ENCODE results near the gene PLEKHA8.

Gene PLEKHA8

GRCh38 chr7:30028216-30028748, at the start of gene PLEKHA8:
TSS of gene PLEKHA8 (plus strand) at chr7:30028412. CDS start at chr7:30028763, 351 bp downstream.
- peak; percentile 94 for DNase-seq (ENCODE audit: low spot score)

GRCh38 chr7:29980151-29980550, 48.1 kb upstream of the PLEKHA8 start:
- DNase-seq (ENCODE audit: low spot score) = no peak

GRCh38 chr7:29987083-29987482, 41.1 kb upstream of the PLEKHA8 start:
- no peak for DNase-seq (ENCODE audit: low spot score)

GRCh38 chr7:29987811-29988317, 40.3 kb upstream of the PLEKHA8 start:
- no peak for DNase-seq (ENCODE audit: low spot score)

GRCh38 chr7:29988424-29989256, 39.6 kb upstream of the PLEKHA8 start:
- DNase-seq (ENCODE audit: low spot score) = no peak

- no peak for DNase-seq (ENCODE audit: low spot score)
Measured at GRCh38 chr7:29989257-29989995, 38.8 kb upstream of the PLEKHA8 start, which contains the start of gene SCRN1. TSS of gene SCRN1 (minus strand) at chr7:29989801. CDS start at chr7:29969067, 20,734 bp downstream.

GRCh38 chr7:29990931-29991330, 37.3 kb upstream of the PLEKHA8 start:
- DNase-seq (ENCODE audit: low spot score) = no peak

- no peak for DNase-seq (ENCODE audit: low spot score)
Measured at GRCh38 chr7:29991937-29992336, 36.3 kb upstream of the PLEKHA8 start.

GRCh38 chr7:29993140-29993539, 35.1 kb upstream of the PLEKHA8 start:
- no peak for DNase-seq (ENCODE audit: low spot score)

GRCh38 chr7:29995652-29996051, 32.6 kb upstream of the PLEKHA8 start:
- no peak for DNase-seq (ENCODE audit: low spot score)

GRCh38 chr7:29996321-29996720, 31.9 kb upstream of the PLEKHA8 start:
- DNase-seq (ENCODE audit: low spot score) = no peak

GRCh38 chr7:29998489-29998888, 29.7 kb upstream of the PLEKHA8 start:
- no peak for DNase-seq (ENCODE audit: low spot score)

GRCh38 chr7:30001998-30002397, 26.2 kb upstream of the PLEKHA8 start:
- DNase-seq (ENCODE audit: low spot score) = no peak

- no peak for DNase-seq (ENCODE audit: low spot score)
Measured at GRCh38 chr7:30003098-30003497, 25.1 kb upstream of the PLEKHA8 start.

GRCh38 chr7:30005464-30005863, 22.7 kb upstream of the PLEKHA8 start:
- DNase-seq (ENCODE audit: low spot score) = no peak

GRCh38 chr7:30010021-30010420, 18.2 kb upstream of the PLEKHA8 start:
- no peak for DNase-seq (ENCODE audit: low spot score)

- DNase-seq (ENCODE audit: low spot score) = no peak
Measured at GRCh38 chr7:30012757-30013156, 15.5 kb upstream of the PLEKHA8 start.

- no peak for DNase-seq (ENCODE audit: low spot score)
Measured at GRCh38 chr7:30018451-30018850, 9.8 kb upstream of the PLEKHA8 start.

GRCh38 chr7:30019387-30019786, 8.8 kb upstream of the PLEKHA8 start:
- DNase-seq (ENCODE audit: low spot score) = no peak

- no peak for DNase-seq (ENCODE audit: low spot score)
Measured at GRCh38 chr7:30019960-30020359, 8.3 kb upstream of the PLEKHA8 start.

GRCh38 chr7:30020535-30020934, 7.7 kb upstream of the PLEKHA8 start:
- no peak for DNase-seq (ENCODE audit: low spot score)

- DNase-seq (ENCODE audit: low spot score) = no peak
Measured at GRCh38 chr7:30022991-30023390, 5.2 kb upstream of the PLEKHA8 start.

GRCh38 chr7:30023524-30023923, 4.7 kb upstream of the PLEKHA8 start:
- no peak for DNase-seq (ENCODE audit: low spot score)

Data from CD4-positive, alpha-beta T cell treated with Interleukin-2 at 100 ng/mL for 4 hours (primary cell).